ENCODE data around the gene HOXB6. TPM values are rescaled to one million over a fixed set of nuclear protein-coding genes. Genes with fewer than 3 reads are reported as not detected.

The HOXB6 gene
- total RNA-seq, 2 experiments from 2014 or later: not detected

DNA sequence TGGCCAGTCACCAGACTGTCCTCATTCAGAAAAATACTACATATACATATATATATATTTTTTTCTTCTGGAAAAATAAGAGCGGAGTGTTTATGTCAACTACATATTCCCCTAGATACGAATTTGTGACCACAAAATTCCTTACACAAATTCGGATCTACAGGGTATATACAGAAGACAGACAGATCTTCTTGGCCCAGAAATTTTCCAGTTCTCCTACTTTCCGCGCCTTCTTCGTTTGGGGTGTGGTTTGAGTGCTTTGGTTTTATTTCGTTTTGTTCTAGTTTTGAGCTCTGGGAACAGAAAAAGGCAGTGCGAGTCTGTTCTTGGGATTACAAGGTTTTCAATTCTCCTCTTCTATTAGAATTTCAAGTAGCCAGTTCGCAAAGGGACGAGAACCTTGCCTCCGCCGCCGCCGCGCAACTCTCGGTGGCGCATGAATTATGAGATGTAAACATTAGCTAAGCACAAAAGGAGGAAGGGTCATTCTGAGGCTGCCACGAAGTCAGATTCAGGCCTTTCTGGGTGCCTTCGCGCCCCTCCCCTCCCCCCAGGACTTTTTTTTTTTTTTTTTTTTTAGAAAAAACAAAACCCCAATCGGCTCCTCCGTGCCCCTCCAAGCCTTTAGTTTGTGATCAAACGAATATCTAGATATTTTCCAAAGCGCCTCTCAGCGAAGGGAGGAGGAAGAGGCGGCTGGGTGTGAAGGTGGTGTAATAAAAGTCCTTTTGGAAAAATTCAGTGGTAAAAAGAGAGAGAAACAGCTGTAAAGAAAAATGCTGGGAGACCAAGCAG is 24.8 kb downstream of the HOXB6 start:
- Mint-ChIP-seq H3K27me3 (peaks cover 59% of the 10 kb centered on the region), H3K4me3 (peak overlapping the region; percentile 85), H3K36me3 (ENCODE audit: low read depth) (no peaks in the 10 kb centered on the region), H3K27ac (no peak overlapping the region), H3K4me1 (ENCODE audit: low read depth) (peaks cover 41% of the 10 kb centered on the region), H3K9me3 (no peaks in the 10 kb centered on the region)
- DNase-seq (no peak), ATAC-seq (no peak)
- CTCF ChIA-PET: interaction anchor here (0.8 to 1.2 kb wide), 3 partner anchors 33 to 316 kb away, joined by 3 read pairs; no protein-coding TSS in a partner anchor
- TF ChIP-seq CTCF (IDR thresholded peaks at IDR 0.05): no peak
- intact Hi-C loops (cut with micrococcal nuclease): no loop called here
- POLR2A ChIA-PET: no interaction called here

GRCh38 chr17:48579471-48579759 is 25.4 kb downstream of the HOXB6 start:
- Mint-ChIP-seq H3K27me3 (peaks cover 54% of the 10 kb centered on the region), H3K4me1 (ENCODE audit: low read depth) (peaks cover 40% of the 10 kb centered on the region), H3K4me3 (peak overlapping the region; percentile 85), H3K27ac (no peak overlapping the region), H3K36me3 (ENCODE audit: low read depth) (no peaks in the 10 kb centered on the region), H3K9me3 (no peaks in the 10 kb centered on the region)
- ChIA-PET POLR2A (interaction anchor here (1.1 kb wide), 1 partner anchor 66 kb away, joined by 4 read pairs; no protein-coding TSS in a partner anchor), CTCF (interaction anchor here (1.1 to 1.9 kb wide), 4 partner anchors 14 to 227 kb away, joined by 3 to 6 read pairs (median 3); partner anchors contain the start of gene HOXB5)
- DNase-seq: no peak
- intact Hi-C loops (cut with micrococcal nuclease): no loop called here
- TF ChIP-seq CTCF (IDR thresholded peaks at IDR 0.05): no peak
- ATAC-seq: no peak

GRCh38 chr17:48578616-48579470 is 25.9 kb downstream of the HOXB6 start:
- no peak for TF ChIP-seq CTCF (IDR thresholded peaks at IDR 0.05)
- ChIA-PET CTCF (interaction anchor here (1.1 to 1.9 kb wide), 2 partner anchors 14 to 226 kb away, joined by 3 to 6 read pairs; partner anchors contain the start of gene HOXB5), POLR2A (interaction anchor here (1.0 to 1.3 kb wide), 3 partner anchors 9 to 65 kb away, joined by 3 to 4 read pairs (median 3); no protein-coding TSS in a partner anchor)
- DNase-seq (peak; percentile 35), ATAC-seq (peak; percentile 63)
- peak overlapping the region; percentile 69 for H3K27ac Mint-ChIP-seq
- H3K27me3 Mint-ChIP-seq: peaks cover 48% of the 10 kb centered on the region
- H3K4me1 Mint-ChIP-seq (ENCODE audit: low read depth): peaks cover 40% of the 10 kb centered on the region
- intact Hi-C loops (cut with micrococcal nuclease): no loop called here
- no peaks in the 10 kb centered on the region for H3K9me3 Mint-ChIP-seq
- H3K4me3 Mint-ChIP-seq: peak overlapping the region; percentile 85
- no peaks in the 10 kb centered on the region for H3K36me3 Mint-ChIP-seq (ENCODE audit: low read depth)

DNA sequence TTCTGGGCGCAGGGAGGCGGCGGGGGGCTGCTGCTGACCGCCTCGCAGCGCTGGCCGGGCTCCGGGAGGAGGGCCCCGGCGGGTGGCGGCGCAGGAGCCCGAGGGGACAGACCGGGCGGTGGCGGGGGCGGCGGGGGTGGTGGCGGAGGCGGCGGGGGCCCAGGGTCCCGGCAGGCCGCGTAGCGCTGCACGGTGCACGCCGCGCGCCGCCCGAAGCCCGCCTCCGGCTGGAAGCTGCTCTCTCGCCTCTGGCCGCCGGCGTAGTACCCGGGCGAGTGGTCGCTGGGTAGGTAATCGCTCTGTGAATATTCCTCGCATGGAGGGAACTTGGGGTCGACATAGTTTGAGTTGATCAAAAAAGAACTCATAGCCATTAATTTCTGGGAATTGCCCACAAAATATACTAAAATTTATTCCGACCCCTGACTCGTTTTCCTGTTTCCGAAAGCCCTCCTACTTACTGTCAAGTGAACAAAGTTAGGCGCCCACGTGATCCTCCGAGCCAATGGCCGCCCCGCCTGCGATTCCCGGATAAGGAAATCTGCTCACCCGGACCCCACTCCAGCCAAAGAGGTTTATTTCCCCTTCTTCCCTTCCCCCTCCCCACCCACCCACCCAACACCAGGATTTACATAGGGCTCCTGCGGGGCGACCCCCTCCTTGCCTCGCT is 26.7 kb downstream of the HOXB6 start, which contains the start of gene HOXB4:
HOXB4 (minus strand) TSS at position 405 of the 670 bp plus-strand sequence; CDS start at position 374, 31 bp downstream.
- H3K4me1 Mint-ChIP-seq (ENCODE audit: low read depth): peaks cover 40% of the 10 kb centered on the region
- peak within 1 kb of the TSS; percentile 72 for H3K27ac Mint-ChIP-seq
- ATAC-seq (peak; percentile 76), DNase-seq (peak; percentile 84)
- POLR2A ChIA-PET: interaction anchor here (1.0 to 1.9 kb wide), 4 partner anchors 10 to 64 kb away, joined by 3 to 5 read pairs (median 4); no protein-coding TSS in a partner anchor
- no peaks in the 10 kb centered on the region for H3K9me3 Mint-ChIP-seq
- no peak for TF ChIP-seq CTCF (IDR thresholded peaks at IDR 0.05)
- H3K4me3 Mint-ChIP-seq: peak within 1 kb of the TSS; percentile 85
- CTCF ChIA-PET: interaction anchor here (1.0 to 1.9 kb wide), 3 partner anchors 15 to 227 kb away, joined by 3 to 6 read pairs (median 3); partner anchors contain the start of gene HOXB5
- intact Hi-C loops (cut with micrococcal nuclease): no loop called here
- H3K36me3 Mint-ChIP-seq (ENCODE audit: low read depth): no peaks in the 10 kb centered on the region
- H3K27me3 Mint-ChIP-seq: peaks cover 42% of the 10 kb centered on the region

Measured in activated CD8-positive, alpha-beta T cell treated with anti-CD3 and anti-CD28 coated beads for 36 hours (primary cell).